HG02623 (cell line): ENCODE data around the gene PCYOX1L.

ENCODE experiments used
- ATAC-seq: cut with Tn5 transposase; IDR thresholded peaks from one replicate; pipeline ENCODE4 v1.9.1; 2021; ENCODE audit warnings: moderate library complexity; ENCODE audit not compliant: unreplicated experiment

Gene PCYOX1L

GRCh38 chr5:149367249-149367971 is 9.6 kb downstream of the PCYOX1L start:
- ATAC-seq: peak; percentile 69

- no peak for ATAC-seq
Observed at GRCh38 chr5:149367972-149368645, 10.3 kb downstream of the PCYOX1L start.

- no peak for ATAC-seq
Observed at GRCh38 chr5:149370878-149371277, 13.0 kb downstream of the PCYOX1L start.

DNA sequence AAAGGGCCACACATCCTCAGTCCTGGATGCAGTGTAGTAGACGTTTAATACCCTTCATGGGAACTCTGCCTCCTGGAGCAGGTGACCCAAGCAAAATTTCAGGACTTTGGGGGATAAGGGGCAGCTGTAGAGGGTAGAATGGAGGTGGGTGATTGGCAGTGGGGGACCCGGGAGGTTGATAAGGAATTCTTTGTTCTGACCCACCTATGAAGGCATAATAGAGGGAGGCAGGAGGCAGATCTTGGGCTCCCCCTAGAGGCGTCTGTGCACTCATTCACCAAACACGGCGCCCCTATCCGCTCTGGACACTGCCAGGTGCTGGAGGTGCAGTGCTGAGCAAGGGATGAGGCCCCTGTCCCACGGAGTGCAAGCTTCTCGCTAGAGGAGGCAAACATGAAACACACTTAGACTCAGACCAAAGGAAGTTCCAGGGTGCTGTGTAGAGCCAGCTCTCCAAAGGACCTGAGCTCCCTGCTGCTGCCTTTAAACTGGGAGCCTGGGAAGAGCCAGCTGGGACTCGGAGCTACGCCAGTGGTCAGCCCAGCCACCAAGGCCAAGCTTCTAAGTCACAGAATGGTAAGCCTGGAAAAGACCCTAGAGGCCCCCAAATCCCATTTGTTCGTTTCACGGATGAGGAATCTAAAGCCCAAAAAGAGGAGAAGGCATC is 13.6 kb downstream of the PCYOX1L start:
- ATAC-seq: peak; percentile 85

DNA sequence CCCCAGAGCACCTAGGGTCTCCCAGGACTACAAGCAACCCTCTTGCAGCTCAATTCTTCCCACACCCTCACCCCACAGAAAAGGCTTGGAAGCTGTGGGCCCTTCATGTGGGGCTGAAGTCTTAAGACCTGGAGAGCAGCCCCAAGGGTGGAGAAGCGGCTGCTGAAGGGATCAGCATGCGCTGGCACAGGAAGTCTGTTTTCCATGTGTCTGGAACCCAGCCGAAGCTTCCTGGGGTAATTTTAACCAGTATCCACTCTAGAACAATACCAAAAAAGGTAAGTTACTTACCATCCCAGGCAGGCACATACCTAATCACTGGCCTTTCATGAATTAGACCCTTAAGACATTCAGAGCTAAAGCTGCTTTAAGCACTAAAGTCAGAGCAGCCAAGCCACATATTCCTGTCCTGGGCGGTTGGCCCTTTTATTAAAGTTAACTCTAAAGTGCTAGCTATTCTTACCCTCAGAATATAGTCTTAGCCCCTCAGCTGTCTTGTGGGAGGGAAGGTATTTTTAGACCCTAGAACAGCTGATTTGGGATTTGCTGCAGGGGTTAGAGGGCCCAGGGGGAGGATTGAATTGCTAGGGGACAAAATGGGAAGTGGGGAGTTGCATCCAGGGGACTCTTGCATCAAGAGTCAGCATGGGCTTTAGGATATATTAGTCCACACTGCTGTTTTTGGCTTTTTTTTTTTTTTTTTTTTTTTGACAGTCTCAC is 14.4 kb downstream of the PCYOX1L start:
- no peak for ATAC-seq

DNA sequence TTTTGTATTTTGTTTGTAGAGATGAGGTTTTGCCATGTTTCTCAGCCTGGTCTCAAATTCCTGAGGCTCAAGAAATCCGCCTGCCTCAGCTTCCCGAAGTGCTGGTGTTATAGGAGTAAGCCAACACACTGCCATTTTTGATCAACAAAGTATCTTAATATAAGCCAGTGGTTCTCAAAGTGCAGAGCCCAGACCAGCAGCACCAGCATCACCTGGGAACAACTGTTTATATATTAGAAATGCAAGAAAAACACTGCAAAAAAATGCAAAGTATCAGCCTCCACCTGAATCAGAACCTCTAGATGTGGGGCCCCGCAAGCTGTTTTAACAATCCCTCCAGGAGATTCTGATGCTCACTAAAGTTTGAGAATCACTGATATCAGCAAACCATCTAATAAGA is 15.1 kb downstream of the PCYOX1L start:
- ATAC-seq: no peak

- ATAC-seq: no peak
Observed at GRCh38 chr5:149374303-149374702, 16.5 kb downstream of the PCYOX1L start.

- no peak for ATAC-seq
Observed at GRCh38 chr5:149374801-149375200, 17.0 kb downstream of the PCYOX1L start.

- ATAC-seq: no peak
Observed at GRCh38 chr5:149375434-149375833, 17.6 kb downstream of the PCYOX1L start.

GRCh38 chr5:149376104-149376503 is 18.3 kb downstream of the PCYOX1L start:
- no peak for ATAC-seq

- no peak for ATAC-seq
Observed at GRCh38 chr5:149376711-149377447, 19.0 kb downstream of the PCYOX1L start.

GRCh38 chr5:149378241-149378820 is 20.5 kb downstream of the PCYOX1L start:
- ATAC-seq: no peak

- no peak for ATAC-seq
Observed at GRCh38 chr5:149379177-149379761, 21.4 kb downstream of the PCYOX1L start, which contains the start of gene IL17B. Gene IL17B, minus strand, starts transcription at chr5:149379292. Its CDS starts 67 bp downstream, at chr5:149379225.

DNA sequence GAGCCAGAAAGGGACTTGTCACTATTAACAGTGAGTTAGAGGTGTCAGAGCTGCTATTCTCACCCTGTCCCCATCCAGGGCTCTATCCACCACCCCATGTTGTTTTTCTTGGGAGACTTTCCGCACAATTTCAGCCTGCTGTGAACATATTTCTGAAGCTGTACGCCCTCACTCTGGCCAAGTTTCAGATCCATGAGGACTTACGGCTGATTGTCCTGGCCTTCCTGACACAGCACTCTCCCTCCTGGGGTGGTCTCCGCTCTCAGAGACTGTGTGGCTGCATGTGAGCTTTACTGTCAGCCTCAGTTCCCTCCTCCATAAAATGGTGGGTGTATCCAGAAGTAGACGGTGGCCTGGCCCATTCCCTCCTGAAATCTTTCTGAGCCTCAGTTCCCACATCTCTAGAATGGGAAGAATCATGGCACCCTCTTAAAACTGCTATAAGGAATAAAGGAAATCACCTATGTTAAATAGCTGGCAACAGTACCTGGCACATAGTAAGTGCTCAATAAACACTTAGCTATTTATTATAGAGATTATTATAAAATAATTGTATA is 22.1 kb downstream of the PCYOX1L start:
- ATAC-seq: no peak

GRCh38 chr5:149380466-149381121 is 22.7 kb downstream of the PCYOX1L start:
- ATAC-seq: no peak

DNA sequence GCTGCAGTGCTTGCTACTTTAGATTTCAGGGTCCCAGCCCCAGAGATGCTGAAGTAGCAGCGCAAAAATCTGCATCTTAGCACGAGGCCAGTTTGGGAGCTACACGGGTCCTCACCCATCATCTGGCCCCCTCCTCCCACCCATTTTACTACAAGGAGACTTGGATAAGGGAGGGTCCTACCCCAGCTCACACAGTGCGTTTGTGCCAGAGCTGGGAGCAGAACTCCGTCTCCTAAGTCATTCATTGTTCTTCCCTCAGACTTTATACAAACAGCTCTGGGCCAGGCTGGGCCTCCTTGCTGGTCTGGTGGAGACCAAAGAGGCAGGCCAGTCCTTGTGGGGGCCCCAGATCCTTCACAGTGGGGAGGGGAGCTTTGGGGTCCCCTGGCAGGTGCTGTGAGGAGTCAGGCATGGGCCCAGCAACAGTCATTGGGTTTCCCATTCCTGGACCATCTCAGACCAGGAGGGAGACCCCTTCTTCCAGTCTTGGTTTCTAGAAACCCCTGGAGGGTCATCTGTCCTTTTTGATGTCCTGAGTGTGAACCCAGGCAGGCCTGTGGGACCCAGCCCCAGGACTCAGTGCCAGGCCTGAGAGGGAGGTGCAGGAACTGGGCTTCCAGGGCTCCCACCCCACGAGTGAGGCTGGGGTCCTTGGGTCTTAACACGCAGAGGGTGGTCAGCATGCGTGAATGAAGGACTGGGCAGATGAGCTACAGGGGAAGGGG is 23.6 kb downstream of the PCYOX1L start:
- ATAC-seq: no peak

DNA sequence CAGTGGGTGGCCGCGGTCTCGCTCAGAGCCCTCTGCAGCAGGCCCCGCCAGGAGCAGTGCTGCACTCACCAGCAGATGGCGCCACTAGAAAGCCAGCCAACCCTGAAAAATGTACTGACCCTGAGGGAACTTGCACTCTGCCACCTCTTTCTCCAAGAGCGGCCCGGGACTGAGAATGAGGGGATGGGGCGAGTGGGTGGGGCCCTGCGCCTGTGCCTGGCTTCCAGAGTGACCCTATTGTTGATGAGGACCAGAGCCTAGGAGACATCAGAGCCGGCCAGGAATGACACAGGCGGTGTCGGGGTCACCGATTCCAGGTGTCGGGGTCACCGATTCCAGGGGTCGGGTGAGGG is 24.1 kb downstream of the PCYOX1L start:
- ATAC-seq: peak; percentile 67

DNA sequence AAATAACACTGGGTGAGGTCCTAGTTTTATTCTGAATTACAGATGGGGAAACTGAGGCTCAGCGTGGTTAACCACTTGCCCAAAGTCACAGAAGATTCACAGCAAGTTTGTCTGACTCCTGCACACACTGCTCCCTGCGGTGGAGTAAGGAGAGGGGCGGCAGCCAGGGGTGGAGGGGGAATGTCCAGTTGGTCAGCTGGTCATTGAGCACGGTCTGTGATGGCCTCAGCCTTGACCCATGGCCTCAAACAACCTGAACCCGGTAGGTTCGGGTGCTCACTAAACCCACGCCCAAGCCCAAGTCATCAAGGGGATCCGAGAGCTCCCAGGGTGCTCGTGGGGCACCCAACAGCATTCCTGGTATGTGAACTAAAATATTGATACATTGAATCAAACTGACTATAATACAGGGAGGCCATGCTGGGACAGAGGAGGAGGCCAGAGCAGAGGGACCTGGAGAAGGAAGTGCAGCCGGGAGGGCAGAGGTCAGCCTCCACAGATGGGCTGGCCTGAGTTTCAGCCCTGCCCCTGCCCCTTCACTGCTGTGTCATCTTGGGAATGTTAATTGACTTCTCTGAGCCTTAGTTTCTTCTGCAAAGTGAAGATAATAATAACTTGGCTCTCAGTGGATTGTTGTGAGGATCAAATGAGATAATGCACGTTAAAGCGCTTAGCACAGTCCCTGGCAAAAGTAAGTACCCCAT is 24.8 kb downstream of the PCYOX1L start:
- no peak for ATAC-seq
